MM.1S (cell line): ENCODE measurements around the gene PYGB.
"Not testable (repeated sequence)": the region's sequence is repeated elsewhere in the genome, so short reads cannot be mapped to it uniquely, and the experiment has no call there.

Source experiments
- DNase-seq: peaks from one replicate; pipeline ENCODE4 v3.0.0-alpha.2; 2015
- H2AFZ ChIP-seq: fragments of 300-600 bp; sonication (generic); 2 replicates; pipeline ENCODE4 v1.6.0; 2016; ENCODE audit warnings: antibody characterized with exemption, low read length
- H3F3A ChIP-seq: fragments of 300-600 bp; sonication (generic); 2 replicates; pipeline ENCODE4 v1.6.1; 2016; ENCODE audit warnings: mild to moderate bottlenecking, antibody characterized with exemption, low read length, moderate library complexity, mixed read lengths; ENCODE audit not compliant: insufficient read depth
- H3K27ac ChIP-seq: fragments of 300-600 bp; sonication (generic); 2 replicates; pipeline ENCODE4 v1.5.1; 2016; ENCODE audit warnings: mild to moderate bottlenecking, low read length
- H3K27me3 ChIP-seq: fragments of 300-600 bp; sonication (generic); replicated peaks from 2 replicates; pipeline ENCODE4 v1.6.0; 2016; ENCODE audit warnings: low read length; ENCODE audit not compliant: insufficient read depth
- H3K36me3 ChIP-seq: fragments of 300-600 bp; sonication (generic); replicated peaks from 2 replicates; pipeline ENCODE4 v1.6.1; 2016; ENCODE audit warnings: mild to moderate bottlenecking, low read length, mixed read lengths; ENCODE audit not compliant: insufficient read depth
- H3K4me1 ChIP-seq: fragments of 300-600 bp; sonication (generic); 2 replicates; pipeline ENCODE4 v1.6.1; 2016; ENCODE audit warnings: low read length, mixed read lengths
- H3K4me2 ChIP-seq: fragments of 300-600 bp; sonication (generic); 2 replicates; pipeline ENCODE4 v1.6.0; 2016; ENCODE audit warnings: low read depth, low read length
- H3K4me3 ChIP-seq: fragments of 300-600 bp; sonication (generic); 2 replicates; pipeline ENCODE4 v1.5.1; 2016; ENCODE audit warnings: low read length, mixed read lengths
- H3K79me2 ChIP-seq: fragments of 300-600 bp; sonication (generic); 2 replicates; pipeline ENCODE4 v1.6.1; 2016; ENCODE audit warnings: mixed run types, low read length, mixed read lengths
- H3K9ac ChIP-seq: fragments of 300-600 bp; sonication (generic); 2 replicates; pipeline ENCODE4 v1.6.1; 2016; ENCODE audit warnings: low read length, mixed read lengths
- H3K9me2 ChIP-seq: fragments of 300-600 bp; sonication (generic); replicated peaks from 2 replicates; pipeline ENCODE4 v1.6.1; 2016; ENCODE audit warnings: mild to moderate bottlenecking, low read length, mixed read lengths; ENCODE audit not compliant: insufficient read depth
- H3K9me3 ChIP-seq: fragments of 300-600 bp; sonication (generic); replicated peaks from 2 replicates; pipeline ENCODE4 v1.6.1; 2016; ENCODE audit warnings: mild to moderate bottlenecking, low read length, mixed read lengths; ENCODE audit not compliant: insufficient read depth
- H4K20me1 ChIP-seq: fragments of 300-600 bp; sonication (generic); 2 replicates; pipeline ENCODE4 v1.6.1; 2016; ENCODE audit warnings: mild to moderate bottlenecking, low read length, moderate library complexity, mixed read lengths; ENCODE audit not compliant: insufficient read depth
- CTCF ChIP-seq: fragments of 300-600 bp; sonication (generic); IDR thresholded peaks from 2 replicates; pipeline ENCODE4 v1.5.1; 2016; ENCODE audit warnings: antibody characterized with exemption, low read length, mixed read lengths
- EZH2 ChIP-seq: fragments of 300-600 bp; sonication (generic); optimal IDR thresholded peaks from 2 replicates; pipeline ENCODE3; 2017; ENCODE audit warnings: low read depth, mild to moderate bottlenecking, antibody characterized with exemption, low read length, mixed read lengths
- EZH2phosphoT487 ChIP-seq: fragments of 300-600 bp; sonication (generic); IDR thresholded peaks from 2 replicates; pipeline ENCODE4 v1.6.1; 2018; ENCODE audit warnings: antibody characterized with exemption, low read length

The PYGB gene

GRCh38 chr20:25325997-25326396 lies 78.1 kb downstream of the PYGB start:
- Histone ChIP-seq H3K4me2 (no peak overlapping the region), H3K4me3 (no peak overlapping the region), H3K4me1 (peaks cover 11% of the 10 kb centered on the region), H3K27ac (no peak overlapping the region), H2AFZ (no peak overlapping the region), H4K20me1 (no peaks in the 10 kb centered on the region), H3F3A (no peaks in the 10 kb centered on the region; the same call in 1 of the 2 replicates), H3K9me2 (no peaks in the 10 kb centered on the region), H3K9me3 (no peaks in the 10 kb centered on the region), H3K79me2 (peaks cover 84% of the 10 kb centered on the region), H3K36me3 (no peaks in the 10 kb centered on the region; the same call in 1 of the 2 replicates), H3K9ac (no peak overlapping the region), H3K27me3 (no peaks in the 10 kb centered on the region)
- no peak for TF ChIP-seq EZH2phosphoT487
- no peak for TF ChIP-seq EZH2
- TF ChIP-seq CTCF = no peak
- no peak for DNase-seq

GRCh38 chr20:25327521-25328235 lies 79.8 kb downstream of the PYGB start:
- H3K9me3 ChIP-seq = no peaks in the 10 kb centered on the region
- H4K20me1 ChIP-seq = no peaks in the 10 kb centered on the region
- H3K79me2 ChIP-seq = peaks cover 71% of the 10 kb centered on the region
- no peak overlapping the region for H3K4me3 ChIP-seq
- H3K4me2 ChIP-seq = no peak overlapping the region
- TF ChIP-seq EZH2phosphoT487 (no peak), CTCF (no peak), EZH2 (no peak)
- H3F3A ChIP-seq = no peaks in the 10 kb centered on the region
- H3K36me3 ChIP-seq = no peaks in the 10 kb centered on the region
- H3K9me2 ChIP-seq = no peaks in the 10 kb centered on the region
- H2AFZ ChIP-seq = no peak overlapping the region
- no peaks in the 10 kb centered on the region for H3K4me1 ChIP-seq
- no peak overlapping the region for H3K27ac ChIP-seq
- H3K9ac ChIP-seq = no peak overlapping the region
- no peak for DNase-seq
- H3K27me3 ChIP-seq = no peaks in the 10 kb centered on the region

GRCh38 chr20:25328954-25329498 lies 81.1 kb downstream of the PYGB start:
- no peak for TF ChIP-seq CTCF
- TF ChIP-seq EZH2phosphoT487 = no peak
- TF ChIP-seq EZH2 = no peak

DNA sequence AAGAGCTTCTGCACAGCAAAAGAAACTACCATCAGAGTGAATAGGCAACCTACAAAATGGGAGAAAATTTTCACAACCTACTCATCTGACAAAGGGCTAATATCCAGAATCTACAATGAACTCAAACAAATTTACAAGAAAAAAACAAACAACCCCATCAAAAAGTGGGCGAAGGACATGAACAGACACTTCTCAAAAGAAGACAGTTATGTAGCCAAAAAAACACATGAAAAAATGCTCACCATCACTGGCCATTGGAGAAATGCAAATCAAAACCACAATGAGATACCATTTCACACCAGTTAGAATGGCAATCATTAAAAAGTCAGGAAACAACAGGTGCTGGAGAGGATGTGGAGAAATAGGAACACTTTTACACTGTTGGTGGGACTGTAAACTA lies 87.1 kb downstream of the PYGB start:
- H3K27me3 ChIP-seq, DNase-seq, H3K4me3 ChIP-seq, H3K36me3 ChIP-seq, H2AFZ ChIP-seq, H4K20me1 ChIP-seq, H3F3A ChIP-seq, H3K9me2 ChIP-seq, H3K9ac ChIP-seq, H3K4me2 ChIP-seq, H3K27ac ChIP-seq, H3K9me3 ChIP-seq, H3K4me1 ChIP-seq: not testable (repeated sequence)
- H3K79me2 ChIP-seq = peaks cover 42% of the 10 kb centered on the region

More at GRCh38 chr20:25328954-25329498, 81.1 kb downstream of the PYGB start:
- no peaks in the 10 kb centered on the region for H3K27me3 ChIP-seq
- no peaks in the 10 kb centered on the region for H4K20me1 ChIP-seq
- no peaks in the 10 kb centered on the region for H3K9me3 ChIP-seq
- no peak overlapping the region for H2AFZ ChIP-seq
- no peaks in the 10 kb centered on the region for H3K36me3 ChIP-seq
- peaks cover 57% of the 10 kb centered on the region for H3K79me2 ChIP-seq
- no peak overlapping the region for H3K4me3 ChIP-seq
- no peak overlapping the region for H3K4me2 ChIP-seq
- H3F3A ChIP-seq = no peaks in the 10 kb centered on the region
- H3K9me2 ChIP-seq = no peaks in the 10 kb centered on the region
- H3K9ac ChIP-seq = no peak overlapping the region
- no peak for DNase-seq
- H3K27ac ChIP-seq = no peak overlapping the region
- H3K4me1 ChIP-seq = no peaks in the 10 kb centered on the region
